Neural progenitor cell (in vitro differentiated cells): ENCODE data around the gene MACROD2.

ENCODE experiments used
- EZH2 ChIP-seq: fragments of 200-600 bp; sonication (generic); IDR thresholded peaks from 2 replicates; pipeline ENCODE4 v1.6.1; 2017; ENCODE audit warnings: antibody characterized with exemption, mild to moderate bottlenecking, moderate library complexity
- EZH2phosphoT487 ChIP-seq: fragments of 200-600 bp; sonication (generic); IDR thresholded peaks from 2 replicates; pipeline ENCODE4 v1.6.1; 2017; ENCODE audit warnings: antibody characterized with exemption
- TF ChIP-seq, protein P1 (sequence below): fragments of 200-600 bp; sonication (generic); IDR thresholded peaks from 2 replicates; pipeline ENCODE4 v1.5.1; 2017; ENCODE audit warnings: antibody characterized with exemption, mild to moderate bottlenecking

DNA sequence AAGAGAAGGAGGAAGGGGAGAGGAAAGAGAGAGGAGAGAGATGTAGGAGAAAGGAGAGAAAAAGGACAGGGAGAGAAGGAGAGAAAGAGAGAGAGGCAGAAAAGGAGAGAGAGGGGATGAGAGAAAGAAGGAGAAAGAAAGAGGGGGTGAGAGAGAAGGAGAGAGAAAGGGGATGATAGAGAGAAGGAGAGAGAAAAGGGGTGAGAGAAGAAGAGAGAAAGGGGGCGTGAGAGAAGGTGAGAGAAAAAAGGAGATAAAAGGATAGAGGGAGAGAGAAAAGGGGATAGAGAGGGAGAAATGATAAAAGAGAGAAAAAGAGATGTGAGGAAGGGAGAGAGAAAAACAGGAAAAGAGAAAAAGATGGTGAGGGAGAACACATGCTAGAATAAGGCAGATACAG is 1644.5 kb downstream of the MACROD2 start:
- no peak for TF ChIP-seq EZH2phosphoT487
- TF ChIP-seq, protein P1, sequence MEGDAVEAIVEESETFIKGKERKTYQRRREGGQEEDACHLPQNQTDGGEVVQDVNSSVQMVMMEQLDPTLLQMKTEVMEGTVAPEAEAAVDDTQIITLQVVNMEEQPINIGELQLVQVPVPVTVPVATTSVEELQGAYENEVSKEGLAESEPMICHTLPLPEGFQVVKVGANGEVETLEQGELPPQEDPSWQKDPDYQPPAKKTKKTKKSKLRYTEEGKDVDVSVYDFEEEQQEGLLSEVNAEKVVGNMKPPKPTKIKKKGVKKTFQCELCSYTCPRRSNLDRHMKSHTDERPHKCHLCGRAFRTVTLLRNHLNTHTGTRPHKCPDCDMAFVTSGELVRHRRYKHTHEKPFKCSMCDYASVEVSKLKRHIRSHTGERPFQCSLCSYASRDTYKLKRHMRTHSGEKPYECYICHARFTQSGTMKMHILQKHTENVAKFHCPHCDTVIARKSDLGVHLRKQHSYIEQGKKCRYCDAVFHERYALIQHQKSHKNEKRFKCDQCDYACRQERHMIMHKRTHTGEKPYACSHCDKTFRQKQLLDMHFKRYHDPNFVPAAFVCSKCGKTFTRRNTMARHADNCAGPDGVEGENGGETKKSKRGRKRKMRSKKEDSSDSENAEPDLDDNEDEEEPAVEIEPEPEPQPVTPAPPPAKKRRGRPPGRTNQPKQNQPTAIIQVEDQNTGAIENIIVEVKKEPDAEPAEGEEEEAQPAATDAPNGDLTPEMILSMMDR, result no peak
- no peak for TF ChIP-seq EZH2
